Epithelial cell of proximal tubule (primary cell): Measurements from ENCODE around the gene GRID2IP. TPM values are rescaled to one million over a fixed set of nuclear protein-coding genes. Genes with fewer than 3 reads are reported as not detected.

Experiments used
- DNase-seq: peaks from one replicate; pipeline ENCODE4 v3.0.0-alpha.2; 2011; ENCODE audit warnings: low read depth
- H3K4me3 ChIP-seq: 2 replicates; pipeline ENCODE4 v1.5.1; 2011; ENCODE audit warnings: low read depth, mild to moderate bottlenecking, low read length
- CTCF ChIP-seq: conservative IDR thresholded peaks from 2 replicates; pipeline ENCODE4 v1.5.1; 2012; ENCODE audit warnings: low read depth, mild to moderate bottlenecking, low read length
- total RNA-seq: library from RNA; depleted of rRNA; stranded (reverse); fragments of >200 nt; gene quantifications from 2 replicates; pipeline ENCODE4 v1.2.3, GENCODE V29; 2015

Gene GRID2IP
- total RNA-seq, 1 donor from 2014 or later, result not detected

- H3K4me3 ChIP-seq, result no peak overlapping the region
- TF ChIP-seq CTCF, result no peak
- no peak for DNase-seq
These were observed 5.7 kb downstream of the GRID2IP start for GRCh38 chr7:6545398-6546126.

DNA sequence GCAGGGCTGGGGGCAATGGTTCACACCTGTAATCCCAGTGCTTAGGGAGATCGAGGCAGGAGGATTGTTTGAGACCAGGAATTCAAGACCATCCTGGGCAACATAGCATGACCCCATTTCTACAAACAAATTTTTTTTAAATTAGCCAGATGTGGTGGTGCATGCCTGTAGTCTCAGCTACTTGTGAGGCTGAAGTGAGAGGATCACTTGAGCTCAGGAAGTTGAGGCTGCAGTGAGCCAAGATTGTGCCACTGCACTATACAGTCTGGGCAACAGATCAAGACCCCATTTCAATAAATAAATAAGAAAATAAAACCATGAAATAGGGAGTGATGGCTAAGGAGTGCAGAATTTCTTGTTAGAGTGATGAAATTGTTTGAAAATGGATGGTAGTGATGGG is 8.9 kb downstream of the GRID2IP start:
- no peak for TF ChIP-seq CTCF
- H3K4me3 ChIP-seq, result no peak overlapping the region
- DNase-seq, result no peak

DNA sequence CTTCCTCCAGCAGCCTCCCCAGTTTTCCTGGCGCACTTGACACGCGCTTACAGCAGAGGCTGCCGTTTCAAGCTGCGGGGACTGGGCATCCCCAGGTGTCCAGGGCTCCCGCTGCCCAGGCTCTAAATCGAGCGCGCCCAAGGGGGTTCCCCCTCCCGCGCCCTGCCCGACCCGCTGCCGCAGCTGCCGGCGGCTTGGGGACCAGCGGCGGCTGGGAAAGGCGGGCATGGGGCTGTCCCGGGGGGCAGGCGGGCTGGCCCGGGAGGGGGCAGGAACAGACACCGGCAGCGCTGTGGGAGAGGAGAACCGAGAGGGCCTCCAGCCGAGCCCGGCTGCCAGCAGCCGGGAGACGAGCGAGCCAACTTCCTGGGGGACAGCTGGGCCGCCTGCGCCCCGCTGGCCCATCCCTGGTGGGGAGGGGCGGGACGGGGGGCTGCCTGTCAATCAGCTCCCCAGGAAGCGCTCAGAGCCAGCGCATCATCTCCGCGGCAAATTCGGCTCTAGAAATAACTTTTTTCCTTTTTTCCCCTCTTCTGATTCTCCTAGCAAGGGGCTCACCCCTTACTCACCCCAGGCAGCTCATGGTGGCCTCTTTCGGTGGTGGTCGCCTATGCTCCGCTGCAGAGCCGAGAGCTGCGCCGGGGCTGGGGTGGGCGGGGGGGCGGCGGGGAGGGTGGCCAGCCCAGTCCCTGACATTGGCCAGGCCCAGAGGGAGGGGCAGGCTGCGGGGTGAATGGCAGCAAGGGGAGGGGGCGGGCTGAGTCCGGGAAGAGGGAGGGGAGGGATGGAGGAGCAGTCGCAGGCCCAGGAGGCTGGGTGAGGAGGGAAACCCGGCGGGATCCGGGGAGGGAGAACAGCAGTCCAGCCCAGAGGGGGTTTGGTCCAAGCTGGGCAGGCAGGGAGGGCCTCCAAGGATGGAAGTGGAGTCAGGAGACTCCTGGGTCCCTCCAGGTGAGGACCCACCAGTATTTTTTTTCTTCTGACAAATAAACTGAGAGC is 14.7 kb downstream of the GRID2IP start:
- no peak for TF ChIP-seq CTCF
- no peak for DNase-seq
- no peak overlapping the region for H3K4me3 ChIP-seq

- no peak for DNase-seq
- no peak overlapping the region for H3K4me3 ChIP-seq
- no peak for TF ChIP-seq CTCF
These were observed 17.3 kb downstream of the GRID2IP start for GRCh38 chr7:6533893-6534495.

GRCh38 chr7:6532516-6532915 is 18.7 kb downstream of the GRID2IP start:
- TF ChIP-seq CTCF, result no peak
- DNase-seq, result no peak
- no peak overlapping the region for H3K4me3 ChIP-seq

GRCh38 chr7:6531492-6532279 is 19.6 kb downstream of the GRID2IP start:
- no peak overlapping the region for H3K4me3 ChIP-seq

More at GRCh38 chr7:6531492-6532279, 19.6 kb downstream of the GRID2IP start:
- TF ChIP-seq CTCF, result no peak
- DNase-seq, result no peak
